HEK293 (cell line): ENCODE measurements around the gene ZNF12.
"Not testable (repeated sequence)": the region's sequence is repeated elsewhere in the genome, so short reads cannot be mapped to it uniquely, and the experiment has no call there.

Source experiments
- CTCF ChIA-PET: fragments of 350-600 bp; formaldehyde crosslinking; extraction: SDS; loops from one replicate; lab custom pipeline; 2021; ENCODE audit warnings: antibody characterized with exemption; lab: Yijun Ruan, JAX
- POLR2A ChIA-PET: fragments of 300-600 bp; formaldehyde crosslinking; extraction: SDS; loops from one replicate; lab custom pipeline; 2020; ENCODE audit warnings: antibody characterized with exemption, inconsistent platforms; lab: Yijun Ruan, JAX
- H3K27ac ChIP-seq: fragments of 200-500 bp; sonication (Bioruptor generic); 2 replicates; pipeline ENCODE4 v1.5.1; 2014; ENCODE audit warnings: low read depth, low read length, control low read depth, inconsistent platforms; ENCODE audit errors: extremely low read depth
- H3K36me3 ChIP-seq, 2 experiments: fragments of 200-500 bp in 1 of 2; sonication (Bioruptor generic) in 1 of 2; 1 replicate in 1 of 2; 2 replicates in 1 of 2; pipeline ENCODE4 v1.5.1; 2014 to 2017; ENCODE audit warnings: inconsistent platforms in 2 of 2, low read length in 2 of 2; ENCODE audit not compliant: control insufficient read depth in 2 of 2, insufficient read depth in 1 of 2
- H3K4me1 ChIP-seq: fragments of 200-500 bp; sonication (Bioruptor generic); 2 replicates; pipeline ENCODE4 v1.5.1; 2014; ENCODE audit warnings: mild to moderate bottlenecking, low read length, inconsistent platforms; ENCODE audit not compliant: control insufficient read depth, insufficient read depth
- H3K4me3 ChIP-seq: 2 replicates; pipeline ENCODE4 v1.5.1; 2011; ENCODE audit warnings: low read depth, mild to moderate bottlenecking, control low read depth, low read length, moderate library complexity
- H3K9me3 ChIP-seq: fragments of 200-500 bp; sonication (Bioruptor generic); 2 replicates; pipeline ENCODE4 v1.5.1; 2014; ENCODE audit warnings: low read depth, low read length, inconsistent platforms; ENCODE audit not compliant: control insufficient read depth, insufficient read depth
- KLF1 ChIP-seq: fragments of 450-650 bp; formaldehyde crosslinking; IDR thresholded peaks from 2 replicates; pipeline ENCODE4 v1.5.1; 2016; ENCODE audit warnings: missing biosample characterization, missing genetic modification characterization
- PBX3 ChIP-seq: sonication (generic); formaldehyde crosslinking; IDR thresholded peaks from 2 replicates; pipeline ENCODE4 v1.8.1; 2022; ENCODE audit warnings: mild to moderate bottlenecking, moderate library complexity, missing genetic modification reagents
- PRDM6 ChIP-seq: fragments of 450-650 bp; formaldehyde crosslinking; IDR thresholded peaks from 2 replicates; pipeline ENCODE4 v1.5.1; 2017; ENCODE audit warnings: missing biosample characterization, missing genetic modification characterization
- TRIM28 ChIP-seq: IDR thresholded peaks from 2 replicates; pipeline ENCODE4 v1.6.1; 2011; ENCODE audit warnings: low read length, control low read depth, borderline replicate concordance
- ZBTB1 ChIP-seq: fragments of 450-650 bp; formaldehyde crosslinking; IDR thresholded peaks from 2 replicates; pipeline ENCODE4 v1.5.1; 2016; ENCODE audit warnings: missing biosample characterization, missing genetic modification characterization
- ZBTB11 ChIP-seq: fragments of 450-650 bp; formaldehyde crosslinking; conservative IDR thresholded peaks from 2 replicates; pipeline ENCODE4 v1.5.1; 2016; ENCODE audit warnings: low read depth, missing biosample characterization, missing genetic modification characterization
- ZBTB48 ChIP-seq: fragments of 450-650 bp; formaldehyde crosslinking; IDR thresholded peaks from 2 replicates; pipeline ENCODE4 v1.5.1; 2016; ENCODE audit warnings: missing biosample characterization, missing genetic modification characterization
- ZNF140 ChIP-seq: fragments of 450-650 bp; formaldehyde crosslinking; IDR thresholded peaks from 2 replicates; pipeline ENCODE4 v1.5.1; 2016; ENCODE audit warnings: missing biosample characterization, missing genetic modification characterization
- ZNF157 ChIP-seq: fragments of 450-650 bp; formaldehyde crosslinking; IDR thresholded peaks from 2 replicates; pipeline ENCODE4 v1.5.1; 2016; ENCODE audit warnings: missing biosample characterization, missing genetic modification characterization
- ZNF2 ChIP-seq: fragments of 450-650 bp; formaldehyde crosslinking; IDR thresholded peaks from 2 replicates; pipeline ENCODE4 v1.5.1; 2016; ENCODE audit warnings: missing biosample characterization, missing genetic modification characterization
- ZNF266 ChIP-seq: fragments of 450-650 bp; formaldehyde crosslinking; IDR thresholded peaks from 2 replicates; pipeline ENCODE4 v1.5.1; 2016; ENCODE audit warnings: missing biosample characterization, missing genetic modification characterization, low read depth
- ZNF391 ChIP-seq: fragments of 450-650 bp; formaldehyde crosslinking; IDR thresholded peaks from 2 replicates; pipeline ENCODE4 v1.5.1; 2016; ENCODE audit warnings: low read depth, missing biosample characterization, missing genetic modification characterization, borderline replicate concordance
- ZNF555 ChIP-seq: fragments of 450-650 bp; formaldehyde crosslinking; conservative IDR thresholded peaks from 2 replicates; pipeline ENCODE4 v1.5.1; 2017; ENCODE audit warnings: missing biosample characterization, mild to moderate bottlenecking, missing genetic modification characterization, inconsistent platforms
- ZNF585B ChIP-seq: fragments of 450-650 bp; formaldehyde crosslinking; IDR thresholded peaks from 2 replicates; pipeline ENCODE4 v1.5.1; 2016; ENCODE audit warnings: missing biosample characterization, missing genetic modification characterization
- ZNF660 ChIP-seq: fragments of 450-650 bp; IDR thresholded peaks from 2 replicates; pipeline ENCODE4 v1.5.1; 2018; ENCODE audit warnings: missing biosample characterization, mild to moderate bottlenecking, missing genetic modification characterization
- ZNF76 ChIP-seq: fragments of 450-650 bp; formaldehyde crosslinking; IDR thresholded peaks from 2 replicates; pipeline ENCODE4; 2016; ENCODE audit warnings: low read depth, missing biosample characterization, missing genetic modification characterization, borderline replicate concordance
- ZSCAN16 ChIP-seq: fragments of 450-650 bp; formaldehyde crosslinking; IDR thresholded peaks from 2 replicates; pipeline ENCODE4 v1.5.1; 2016; ENCODE audit warnings: missing biosample characterization, missing genetic modification characterization
- TF ChIP-seq, protein P1 (sequence below): fragments of 450-650 bp; formaldehyde crosslinking; IDR thresholded peaks from 2 replicates; pipeline ENCODE4 v1.5.1; 2016; ENCODE audit warnings: missing biosample characterization, missing genetic modification characterization
- TF ChIP-seq, protein P2 (sequence below): fragments of 450-650 bp; formaldehyde crosslinking; conservative IDR thresholded peaks from 2 replicates; pipeline ENCODE4 v1.5.1; 2016; ENCODE audit warnings: low read depth, missing biosample characterization, missing genetic modification characterization
- TF ChIP-seq, protein P3 (sequence below): fragments of 450-650 bp; formaldehyde crosslinking; IDR thresholded peaks from 2 replicates; pipeline ENCODE4 v1.5.1; 2017; ENCODE audit warnings: missing biosample characterization, missing genetic modification characterization

The ZNF12 gene

GRCh38 chr7:6706666-6707407 is at the start of gene ZNF12 (continued):
- TF ChIP-seq ZNF555 (tag by site-specific recombination) (no peak), ZBTB48 (tag by site-specific recombination) (peak; percentile 100), PRDM6 (tag by site-specific recombination) (no peak), ZNF76 (tag by site-specific recombination) (peak; percentile 82; the same call in 1 of the 2 replicates), ZBTB11 (tag by site-specific recombination) (peak; percentile 93), ZNF391 (no peak), ZNF140 (no peak), ZBTB1 (tag by site-specific recombination) (no peak), KLF1 (tag by site-specific recombination) (no peak), ZNF266 (no peak), ZNF2 (tag by site-specific recombination) (no peak), ZNF660 (tag by site-specific recombination) (peak; percentile 38; the same call in 1 of the 2 replicates), TRIM28 (no peak), ZNF157 (tag by site-specific recombination) (no peak), ZNF585B (tag by site-specific recombination) (no peak), ZSCAN16 (tag by site-specific recombination) (no peak), PBX3 (CRISPR knock-in tag) (0 out of 2 replicates have a peak, but pooled peaks have one; percentile 36)
- TF ChIP-seq, protein P1, sequence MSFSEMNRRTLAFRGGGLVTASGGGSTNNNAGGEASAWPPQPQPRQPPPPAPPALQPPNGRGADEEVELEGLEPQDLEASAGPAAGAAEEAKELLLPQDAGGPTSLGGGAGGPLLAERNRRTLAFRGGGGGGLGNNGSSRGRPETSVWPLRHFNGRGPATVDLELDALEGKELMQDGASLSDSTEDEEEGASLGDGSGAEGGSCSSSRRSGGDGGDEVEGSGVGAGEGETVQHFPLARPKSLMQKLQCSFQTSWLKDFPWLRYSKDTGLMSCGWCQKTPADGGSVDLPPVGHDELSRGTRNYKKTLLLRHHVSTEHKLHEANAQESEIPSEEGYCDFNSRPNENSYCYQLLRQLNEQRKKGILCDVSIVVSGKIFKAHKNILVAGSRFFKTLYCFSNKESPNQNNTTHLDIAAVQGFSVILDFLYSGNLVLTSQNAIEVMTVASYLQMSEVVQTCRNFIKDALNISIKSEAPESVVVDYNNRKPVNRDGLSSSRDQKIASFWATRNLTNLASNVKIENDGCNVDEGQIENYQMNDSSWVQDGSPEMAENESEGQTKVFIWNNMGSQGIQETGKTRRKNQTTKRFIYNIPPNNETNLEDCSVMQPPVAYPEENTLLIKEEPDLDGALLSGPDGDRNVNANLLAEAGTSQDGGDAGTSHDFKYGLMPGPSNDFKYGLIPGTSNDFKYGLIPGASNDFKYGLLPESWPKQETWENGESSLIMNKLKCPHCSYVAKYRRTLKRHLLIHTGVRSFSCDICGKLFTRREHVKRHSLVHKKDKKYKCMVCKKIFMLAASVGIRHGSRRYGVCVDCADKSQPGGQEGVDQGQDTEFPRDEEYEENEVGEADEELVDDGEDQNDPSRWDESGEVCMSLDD = no peak
- TF ChIP-seq, protein P2, sequence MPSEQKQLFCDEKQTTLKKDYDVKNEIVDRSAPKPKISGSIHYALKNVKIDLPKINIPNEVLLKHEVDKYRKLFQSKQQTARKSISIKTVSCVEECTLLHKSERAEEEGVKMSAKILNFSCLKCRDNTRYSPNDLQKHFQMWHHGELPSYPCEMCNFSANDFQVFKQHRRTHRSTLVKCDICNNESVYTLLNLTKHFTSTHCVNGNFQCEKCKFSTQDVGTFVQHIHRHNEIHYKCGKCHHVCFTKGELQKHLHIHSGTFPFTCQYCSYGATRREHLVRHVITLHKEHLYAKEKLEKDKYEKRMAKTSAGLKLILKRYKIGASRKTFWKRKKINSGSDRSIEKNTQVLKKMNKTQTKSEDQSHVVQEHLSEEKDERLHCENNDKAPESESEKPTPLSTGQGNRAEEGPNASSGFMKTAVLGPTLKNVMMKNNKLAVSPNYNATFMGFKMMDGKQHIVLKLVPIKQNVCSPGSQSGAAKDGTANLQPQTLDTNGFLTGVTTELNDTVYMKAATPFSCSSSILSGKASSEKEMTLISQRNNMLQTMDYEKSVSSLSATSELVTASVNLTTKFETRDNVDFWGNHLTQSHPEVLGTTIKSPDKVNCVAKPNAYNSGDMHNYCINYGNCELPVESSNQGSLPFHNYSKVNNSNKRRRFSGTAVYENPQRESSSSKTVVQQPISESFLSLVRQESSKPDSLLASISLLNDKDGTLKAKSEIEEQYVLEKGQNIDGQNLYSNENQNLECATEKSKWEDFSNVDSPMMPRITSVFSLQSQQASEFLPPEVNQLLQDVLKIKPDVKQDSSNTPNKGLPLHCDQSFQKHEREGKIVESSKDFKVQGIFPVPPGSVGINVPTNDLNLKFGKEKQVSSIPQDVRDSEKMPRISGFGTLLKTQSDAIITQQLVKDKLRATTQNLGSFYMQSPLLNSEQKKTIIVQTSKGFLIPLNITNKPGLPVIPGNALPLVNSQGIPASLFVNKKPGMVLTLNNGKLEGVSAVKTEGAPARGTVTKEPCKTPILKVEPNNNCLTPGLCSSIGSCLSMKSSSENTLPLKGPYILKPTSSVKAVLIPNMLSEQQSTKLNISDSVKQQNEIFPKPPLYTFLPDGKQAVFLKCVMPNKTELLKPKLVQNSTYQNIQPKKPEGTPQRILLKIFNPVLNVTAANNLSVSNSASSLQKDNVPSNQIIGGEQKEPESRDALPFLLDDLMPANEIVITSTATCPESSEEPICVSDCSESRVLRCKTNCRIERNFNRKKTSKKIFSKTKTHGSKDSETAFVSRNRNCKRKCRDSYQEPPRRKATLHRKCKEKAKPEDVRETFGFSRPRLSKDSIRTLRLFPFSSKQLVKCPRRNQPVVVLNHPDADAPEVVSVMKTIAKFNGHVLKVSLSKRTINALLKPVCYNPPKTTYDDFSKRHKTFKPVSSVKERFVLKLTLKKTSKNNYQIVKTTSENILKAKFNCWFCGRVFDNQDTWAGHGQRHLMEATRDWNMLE = peak; percentile 95
- TF ChIP-seq, protein P3, sequence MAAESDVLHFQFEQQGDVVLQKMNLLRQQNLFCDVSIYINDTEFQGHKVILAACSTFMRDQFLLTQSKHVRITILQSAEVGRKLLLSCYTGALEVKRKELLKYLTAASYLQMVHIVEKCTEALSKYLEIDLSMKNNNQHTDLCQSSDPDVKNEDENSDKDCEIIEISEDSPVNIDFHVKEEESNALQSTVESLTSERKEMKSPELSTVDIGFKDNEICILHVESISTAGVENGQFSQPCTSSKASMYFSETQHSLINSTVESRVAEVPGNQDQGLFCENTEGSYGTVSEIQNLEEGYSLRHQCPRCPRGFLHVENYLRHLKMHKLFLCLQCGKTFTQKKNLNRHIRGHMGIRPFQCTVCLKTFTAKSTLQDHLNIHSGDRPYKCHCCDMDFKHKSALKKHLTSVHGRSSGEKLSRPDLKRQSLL (tag by site-specific recombination) = peak; percentile 84

GRCh38 chr7:6753964-6754363 is 47.2 kb upstream of the ZNF12 start, which contains the start of gene RSPH10B2:
TSS of gene RSPH10B2 (plus strand) at chr7:6754103. CDS start at chr7:6757678, 3,575 bp downstream.
- H3K4me3 ChIP-seq, H3K4me1 ChIP-seq, H3K9me3 ChIP-seq, H3K36me3 ChIP-seq, POLR2A ChIA-PET, CTCF ChIA-PET, H3K27ac ChIP-seq: not testable (repeated sequence)
